Suprapubic skin (tissue), 4 donors: ENCODE data around the gene ADAMTS17. TPM values are rescaled to one million over a fixed set of nuclear protein-coding genes. Genes with fewer than 3 reads are reported as not detected.

Experiments used
- DNase-seq, 2 donors: peaks; one replicate each; pipeline ENCODE4 v3.0.0-alpha.2; 2019; ENCODE audit warnings: low spot score in 2 of 2
- H3K27ac ChIP-seq: fragments of 200-600 bp; sonication (generic); one replicate; pipeline ENCODE4 v1.5.1; 2019
- H3K27me3 ChIP-seq: fragments of 200-600 bp; sonication (generic); one replicate; pipeline ENCODE4 v1.5.1; 2019
- H3K36me3 ChIP-seq: fragments of 200-600 bp; sonication (generic); one replicate; pipeline ENCODE4 v1.5.1; 2019
- H3K4me1 ChIP-seq: fragments of 200-600 bp; sonication (generic); one replicate; pipeline ENCODE4 v1.5.1; 2019
- H3K4me3 ChIP-seq: fragments of 200-600 bp; sonication (generic); one replicate; pipeline ENCODE4 v1.5.1; 2019; ENCODE audit warnings: mild to moderate bottlenecking
- H3K9me3 ChIP-seq: fragments of 200-600 bp; sonication (generic); one replicate; pipeline ENCODE4 v1.5.1; 2019
- CTCF ChIP-seq, 2 donors: fragments of 200-600 bp in 1 of 2; fragments of 450-650 bp in 1 of 2; sonication (generic) in 1 of 2; IDR thresholded peaks; one replicate each; pipeline ENCODE4 v1.5.1; 2016 to 2019; ENCODE audit warnings: antibody characterized with exemption in 2 of 2, mild to moderate bottlenecking in 1 of 2, moderate library complexity in 1 of 2
- EP300 ChIP-seq: sonication (generic); formaldehyde crosslinking; IDR thresholded peaks from one replicate; pipeline ENCODE4 v1.6.1; 2017; ENCODE audit warnings: antibody characterized with exemption
- POLR2A ChIP-seq, 2 donors: fragments of 450-650 bp; IDR thresholded peaks; one replicate each; pipeline ENCODE4 v1.6.1; 2017; ENCODE audit warnings: antibody characterized with exemption in 2 of 2, mild to moderate bottlenecking in 2 of 2, moderate library complexity in 2 of 2
- POLR2AphosphoS5 ChIP-seq, 3 donors: sonication (generic); formaldehyde crosslinking; IDR thresholded peaks; one replicate each; pipeline ENCODE4 v1.6.1; 2017; ENCODE audit warnings: antibody characterized with exemption in 3 of 3
- WGBS: methylation state at CpG from one replicate; pipeline ENCODE4 v1.1.5; 2018; 5-methylcytosine and 5-hydroxymethylcytosine counted together
- total RNA-seq, 4 donors: library from RNA; depleted of rRNA; stranded (reverse); fragments of >200 nt; gene quantifications; one replicate each; pipeline ENCODE4 v1.1.0, GENCODE V29; 2016

ADAMTS17 gene
- total RNA-seq, 4 donors from 2014 or later: 4.2 to 12.3 (median 6.3) TPM

GRCh38 chr15:100005013-100005412 lies 336.8 kb downstream of the ADAMTS17 start:
- H3K27ac ChIP-seq: no peak overlapping the region
- DNase-seq: no peak
- WGBS: 85% methylated on average over 3 of the region's 3 CpGs
- no peak overlapping the region for H3K4me3 ChIP-seq
- H3K9me3 ChIP-seq: no peaks in the 10 kb centered on the region
- TF ChIP-seq POLR2AphosphoS5 (IDR thresholded peaks at IDR 0.05): no peak
- TF ChIP-seq CTCF (IDR thresholded peaks at IDR 0.05): no peak
- TF ChIP-seq POLR2A (IDR thresholded peaks at IDR 0.05): no peak
- TF ChIP-seq EP300: no peak
- H3K27me3 ChIP-seq: no peaks in the 10 kb centered on the region
- no peaks in the 10 kb centered on the region for H3K36me3 ChIP-seq
- no peaks in the 10 kb centered on the region for H3K4me1 ChIP-seq

DNA sequence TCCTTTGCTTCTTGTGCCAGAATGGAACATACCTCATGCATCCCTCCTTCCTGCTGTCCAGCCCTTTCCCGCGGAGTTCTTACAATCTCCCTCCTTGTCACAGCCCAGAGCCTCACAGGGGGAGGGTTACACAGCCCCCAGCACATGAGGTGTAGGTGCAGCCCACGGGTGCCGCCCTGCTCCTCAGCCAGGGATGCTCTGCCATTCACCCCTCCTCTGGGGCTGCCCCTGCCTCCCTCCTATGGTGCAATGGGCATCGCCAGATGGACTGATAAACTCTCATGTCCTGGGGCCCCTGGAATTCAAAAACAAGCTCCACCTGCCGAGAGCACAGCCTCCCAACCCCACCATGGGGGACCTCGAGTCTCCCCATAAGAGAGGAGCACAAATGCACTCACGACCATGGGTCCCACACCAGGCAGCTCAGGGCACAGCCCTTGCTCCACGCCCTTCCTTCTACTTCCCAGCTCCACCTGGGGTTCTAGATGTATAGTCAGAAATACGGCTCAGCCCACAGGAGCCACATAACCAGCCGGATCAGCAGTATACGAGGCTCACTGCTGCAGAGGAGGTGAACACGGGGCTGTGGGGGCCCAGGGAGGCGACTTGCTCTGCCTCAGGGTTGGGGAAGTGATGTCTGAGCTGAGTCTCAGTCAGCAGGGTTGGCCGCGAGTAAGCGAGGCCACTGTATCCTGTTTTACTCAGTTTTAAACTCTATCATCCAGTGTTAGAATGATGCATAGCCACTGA lies 338.8 kb downstream of the ADAMTS17 start:
- DNase-seq: peak in 1 of 2 donors; percentile 53
- TF ChIP-seq POLR2A (IDR thresholded peaks at IDR 0.05) (no peak), EP300 (no peak), CTCF (IDR thresholded peaks at IDR 0.05) (no peak), POLR2AphosphoS5 (IDR thresholded peaks at IDR 0.05) (no peak)
- H3K4me3 ChIP-seq: no peak overlapping the region
- H3K36me3 ChIP-seq: no peaks in the 10 kb centered on the region
- H3K27ac ChIP-seq: no peak overlapping the region
- no peaks in the 10 kb centered on the region for H3K27me3 ChIP-seq
- WGBS: 88% methylated on average over 13 of the region's 17 CpGs
- H3K4me1 ChIP-seq: peaks cover 5% of the 10 kb centered on the region
- no peaks in the 10 kb centered on the region for H3K9me3 ChIP-seq

DNA sequence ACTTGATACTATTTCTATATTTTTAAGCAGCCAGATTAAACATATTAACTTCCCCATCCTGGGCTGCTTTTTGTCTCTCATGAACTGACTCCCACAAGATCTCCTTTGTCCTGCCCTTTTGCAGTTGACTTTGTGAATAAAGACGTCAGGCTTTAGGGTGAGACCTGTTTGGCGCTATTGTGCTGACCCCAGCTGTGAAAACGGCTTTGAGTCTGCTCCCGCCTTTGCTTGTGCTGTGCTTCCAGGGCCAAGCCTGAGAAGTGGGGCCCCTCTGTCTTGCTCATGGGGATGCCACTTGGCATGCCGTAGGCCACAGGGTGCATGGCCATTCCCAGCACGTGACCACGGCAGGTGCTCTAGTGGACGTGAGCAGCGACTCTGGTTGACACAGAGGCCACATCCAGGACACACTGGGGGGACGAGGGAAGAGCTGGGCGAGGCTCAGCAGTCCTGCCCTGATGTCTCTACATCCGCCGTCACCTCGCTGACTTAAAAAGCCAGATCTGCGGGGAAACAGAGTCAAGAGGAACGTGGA lies 339.6 kb downstream of the ADAMTS17 start:
- 87% methylated on average over 16 of the region's 16 CpGs for WGBS
- no peak overlapping the region for H3K27ac ChIP-seq
- peak in 1 of 2 donors; percentile 60 for DNase-seq
- H3K27me3 ChIP-seq: no peaks in the 10 kb centered on the region
- H3K4me1 ChIP-seq: peaks cover 5% of the 10 kb centered on the region
- no peaks in the 10 kb centered on the region for H3K36me3 ChIP-seq
- no peak overlapping the region for H3K4me3 ChIP-seq
- TF ChIP-seq CTCF (IDR thresholded peaks at IDR 0.05) (no peak), POLR2A (IDR thresholded peaks at IDR 0.05) (no peak), POLR2AphosphoS5 (IDR thresholded peaks at IDR 0.05) (no peak), EP300 (no peak)
- H3K9me3 ChIP-seq: no peaks in the 10 kb centered on the region

GRCh38 chr15:100001405-100001804 lies 340.4 kb downstream of the ADAMTS17 start:
- Histone ChIP-seq H3K27me3 (no peaks in the 10 kb centered on the region), H3K9me3 (no peaks in the 10 kb centered on the region), H3K27ac (no peak overlapping the region), H3K4me3 (no peak overlapping the region), H3K36me3 (no peaks in the 10 kb centered on the region), H3K4me1 (peaks cover 5% of the 10 kb centered on the region)
- WGBS: 90% methylated on average over 10 of the region's 10 CpGs
- TF ChIP-seq POLR2A (IDR thresholded peaks at IDR 0.05) (no peak), POLR2AphosphoS5 (IDR thresholded peaks at IDR 0.05) (no peak), CTCF (IDR thresholded peaks at IDR 0.05) (no peak), EP300 (no peak)
- DNase-seq: peak in 1 of 2 donors; percentile 31

GRCh38 chr15:99999282-100000070 lies 342.3 kb downstream of the ADAMTS17 start:
- TF ChIP-seq POLR2A (IDR thresholded peaks at IDR 0.05) (no peak), EP300 (no peak), CTCF (IDR thresholded peaks at IDR 0.05) (no peak), POLR2AphosphoS5 (IDR thresholded peaks at IDR 0.05) (no peak)
- Histone ChIP-seq H3K27me3 (no peaks in the 10 kb centered on the region), H3K27ac (no peak overlapping the region), H3K9me3 (no peaks in the 10 kb centered on the region), H3K4me3 (no peak overlapping the region), H3K4me1 (peaks cover 5% of the 10 kb centered on the region), H3K36me3 (no peaks in the 10 kb centered on the region)
- WGBS: 91% methylated on average over 19 of the region's 19 CpGs
- DNase-seq: peak in 1 of 2 donors; percentile 67
